T-helper 22 cell (primary cell): ENCODE data around the gene LRRC30.
"Not testable (repeated sequence)": the region's sequence is repeated elsewhere in the genome, so short reads cannot be mapped to it uniquely, and the experiment has no call there.

Source experiments
- DNase-seq: peaks from one replicate; pipeline ENCODE4 v3.0.0-alpha.2; 2020; ENCODE audit warnings: low read depth

LRRC30 gene

GRCh38 chr18:7230626-7231349, at the start of gene LRRC30:
Gene LRRC30, plus strand, starts transcription at chr18:7231089. Its CDS starts 50 bp downstream, at chr18:7231139.
- DNase-seq = no peak

- no peak for DNase-seq
These were observed 45.2 kb upstream of the LRRC30 start for GRCh38 chr18:7185701-7186100.

GRCh38 chr18:7190547-7191156, 40.2 kb upstream of the LRRC30 start:
- no peak for DNase-seq

- DNase-seq = no peak
These were observed 39.2 kb upstream of the LRRC30 start for GRCh38 chr18:7191736-7192135.

GRCh38 chr18:7195266-7195665, 35.6 kb upstream of the LRRC30 start:
- no peak for DNase-seq

GRCh38 chr18:7196421-7196820, 34.5 kb upstream of the LRRC30 start:
- DNase-seq = no peak

GRCh38 chr18:7197854-7198253, 33.0 kb upstream of the LRRC30 start:
- DNase-seq = no peak

- no peak for DNase-seq
These were observed 32.6 kb upstream of the LRRC30 start for GRCh38 chr18:7198326-7198725.

- no peak for DNase-seq
These were observed 29.8 kb upstream of the LRRC30 start for GRCh38 chr18:7201096-7201495.

GRCh38 chr18:7202169-7202568, 28.7 kb upstream of the LRRC30 start:
- no peak for DNase-seq

- DNase-seq = not testable (repeated sequence)
These were observed 27.3 kb upstream of the LRRC30 start for GRCh38 chr18:7203601-7204000.

GRCh38 chr18:7205346-7205745, 25.5 kb upstream of the LRRC30 start:
- DNase-seq = no peak

GRCh38 chr18:7206217-7206616, 24.7 kb upstream of the LRRC30 start:
- no peak for DNase-seq

GRCh38 chr18:7207366-7207915, 23.4 kb upstream of the LRRC30 start:
- no peak for DNase-seq

GRCh38 chr18:7221424-7222155, 9.3 kb upstream of the LRRC30 start:
- no peak for DNase-seq

GRCh38 chr18:7224198-7224597, 6.7 kb upstream of the LRRC30 start:
- DNase-seq = no peak

GRCh38 chr18:7232218-7232617, 1.3 kb downstream of the LRRC30 start:
- no peak for DNase-seq

- no peak for DNase-seq
These were observed 2.4 kb downstream of the LRRC30 start for GRCh38 chr18:7233134-7233810.

GRCh38 chr18:7234091-7234490, 3.2 kb downstream of the LRRC30 start:
- no peak for DNase-seq

- DNase-seq = no peak
These were observed 4.1 kb downstream of the LRRC30 start for GRCh38 chr18:7234956-7235355.

- DNase-seq = no peak
These were observed 5.2 kb downstream of the LRRC30 start for GRCh38 chr18:7236072-7236471.

- no peak for DNase-seq
These were observed 6.0 kb downstream of the LRRC30 start for GRCh38 chr18:7236933-7237332.
